ENCODE measurements around the gene SEPTIN3.

- TF ChIP-seq, protein P1, sequence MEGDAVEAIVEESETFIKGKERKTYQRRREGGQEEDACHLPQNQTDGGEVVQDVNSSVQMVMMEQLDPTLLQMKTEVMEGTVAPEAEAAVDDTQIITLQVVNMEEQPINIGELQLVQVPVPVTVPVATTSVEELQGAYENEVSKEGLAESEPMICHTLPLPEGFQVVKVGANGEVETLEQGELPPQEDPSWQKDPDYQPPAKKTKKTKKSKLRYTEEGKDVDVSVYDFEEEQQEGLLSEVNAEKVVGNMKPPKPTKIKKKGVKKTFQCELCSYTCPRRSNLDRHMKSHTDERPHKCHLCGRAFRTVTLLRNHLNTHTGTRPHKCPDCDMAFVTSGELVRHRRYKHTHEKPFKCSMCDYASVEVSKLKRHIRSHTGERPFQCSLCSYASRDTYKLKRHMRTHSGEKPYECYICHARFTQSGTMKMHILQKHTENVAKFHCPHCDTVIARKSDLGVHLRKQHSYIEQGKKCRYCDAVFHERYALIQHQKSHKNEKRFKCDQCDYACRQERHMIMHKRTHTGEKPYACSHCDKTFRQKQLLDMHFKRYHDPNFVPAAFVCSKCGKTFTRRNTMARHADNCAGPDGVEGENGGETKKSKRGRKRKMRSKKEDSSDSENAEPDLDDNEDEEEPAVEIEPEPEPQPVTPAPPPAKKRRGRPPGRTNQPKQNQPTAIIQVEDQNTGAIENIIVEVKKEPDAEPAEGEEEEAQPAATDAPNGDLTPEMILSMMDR (IDR thresholded peaks at IDR 0.05; ENCODE audit: poor library complexity, severe bottlenecking): no peak
- TF ChIP-seq RAD21 (conservative IDR thresholded peaks at IDR 0.05) (no peak), EZH2 (IDR thresholded peaks at IDR 0.05; ENCODE audit: borderline replicate concordance, insufficient read depth, low read length, poor library complexity, severe bottlenecking) (no peak)
These were observed 32.4 kb upstream of the SEPTIN3 start for GRCh38 chr22:41936894-41937169.
